SK-N-SH treated with all-trans-retinoic acid at 6 μM for 48 hours (cell line): ENCODE results near the gene NASP.

ENCODE experiments used
- ATAC-seq: fragments of 200-7000 bp; cut with Tn5 transposase; 3 replicates; pipeline ENCODE4 v1.9.1; 2020; ENCODE audit warnings: mild to moderate bottlenecking, moderate library complexity
- ARNTL ChIP-seq: fragments of 450-650 bp; formaldehyde crosslinking; IDR thresholded peaks from 2 replicates; pipeline ENCODE4 v1.5.0; 2020; ENCODE audit warnings: low read depth, mild to moderate bottlenecking, moderate library complexity, borderline replicate concordance
- BACH2 ChIP-seq: fragments of 250-450 bp; sonication (Bioruptor Pico); IDR thresholded peaks from 2 replicates; pipeline ENCODE4 v1.9.0; 2021; ENCODE audit warnings: mild to moderate bottlenecking, borderline replicate concordance
- CREB5 ChIP-seq: fragments of 250-450 bp; sonication (Bioruptor Pico); IDR thresholded peaks from 2 replicates; pipeline ENCODE4 v1.5.1; 2020; ENCODE audit warnings: low read depth, mild to moderate bottlenecking, moderate library complexity
- CSRNP3 ChIP-seq: fragments of 250-450 bp; sonication (Bioruptor Pico); IDR thresholded peaks from 2 replicates; pipeline ENCODE4 v1.5.1; 2021; ENCODE audit warnings: mild to moderate bottlenecking, moderate library complexity
- ESRRG ChIP-seq: fragments of 250-450 bp; sonication (Bioruptor Pico); IDR thresholded peaks from 2 replicates; pipeline ENCODE4 v1.6.1; 2021; ENCODE audit warnings: mild to moderate bottlenecking
- GLIS3 ChIP-seq: fragments of 250-450 bp; sonication (Bioruptor Pico); IDR thresholded peaks from 2 replicates; pipeline ENCODE4 v1.5.0; 2020; ENCODE audit warnings: mild to moderate bottlenecking, moderate library complexity
- OSR1 ChIP-seq: fragments of 250-450 bp; sonication (Bioruptor Pico); IDR thresholded peaks from 2 replicates; pipeline ENCODE4 v1.8.0; 2022; ENCODE audit warnings: moderate library complexity, mild to moderate bottlenecking, inconsistent platforms
- PATZ1 ChIP-seq: fragments of 250-450 bp; sonication (Bioruptor Pico); IDR thresholded peaks from 2 replicates; pipeline ENCODE4 v1.8.0; 2020; ENCODE audit warnings: mild to moderate bottlenecking, moderate library complexity, borderline replicate concordance
- POU6F1 ChIP-seq: fragments of 250-450 bp; sonication (Bioruptor Pico); IDR thresholded peaks from 2 replicates; pipeline ENCODE4 v1.8.0; 2021; ENCODE audit warnings: low read depth, mild to moderate bottlenecking, moderate library complexity, borderline replicate concordance
- PPARA ChIP-seq: fragments of 250-450 bp; sonication (Bioruptor Pico); IDR thresholded peaks from 2 replicates; pipeline ENCODE4 v1.5.0; 2020; ENCODE audit warnings: mild to moderate bottlenecking, borderline replicate concordance
- SNAI2 ChIP-seq: fragments of 250-450 bp; sonication (Bioruptor Pico); IDR thresholded peaks from 2 replicates; pipeline ENCODE4 v1.5.0; 2020; ENCODE audit warnings: mild to moderate bottlenecking, moderate library complexity
- TCF4 ChIP-seq: fragments of 250-450 bp; sonication (Bioruptor Pico); IDR thresholded peaks from 2 replicates; pipeline ENCODE4 v1.8.0; 2021; ENCODE audit warnings: mild to moderate bottlenecking, moderate library complexity, borderline replicate concordance
- ZC3H10 ChIP-seq: fragments of 250-450 bp; sonication (Bioruptor Pico); IDR thresholded peaks from 2 replicates; pipeline ENCODE4 v1.5.1; 2021; ENCODE audit warnings: mild to moderate bottlenecking, moderate library complexity
- ZFP30 ChIP-seq: fragments of 450-650 bp; formaldehyde crosslinking; IDR thresholded peaks from 2 replicates; pipeline ENCODE4 v1.5.0; 2022; ENCODE audit warnings: mild to moderate bottlenecking, moderate library complexity
- ZNF565 ChIP-seq: fragments of 450-650 bp; formaldehyde crosslinking; conservative IDR thresholded peaks from 2 replicates; pipeline ENCODE4 v1.5.0; 2020; ENCODE audit warnings: low read depth, mild to moderate bottlenecking, moderate library complexity
- ZNF70 ChIP-seq: fragments of 450-650 bp; formaldehyde crosslinking; IDR thresholded peaks from 2 replicates; pipeline ENCODE4 v1.5.0; 2020; ENCODE audit warnings: mild to moderate bottlenecking, moderate library complexity
- ZNF8 ChIP-seq: fragments of 450-650 bp; formaldehyde crosslinking; IDR thresholded peaks from 2 replicates; pipeline ENCODE4 v1.5.0; 2020; ENCODE audit warnings: mild to moderate bottlenecking, moderate library complexity

The NASP gene

GRCh38 chr1:45647248-45648021, 63.6 kb downstream of the NASP start:
- TF ChIP-seq OSR1 (CRISPR knock-in tag) (no peak), ESRRG (no peak), TCF4 (no peak), CREB5 (no peak), ARNTL (CRISPR knock-in tag) (no peak), PPARA (CRISPR knock-in tag) (no peak), POU6F1 (no peak), GLIS3 (CRISPR knock-in tag) (no peak), CSRNP3 (no peak)
- no peak for ATAC-seq

GRCh38 chr1:45654540-45655280, 70.9 kb downstream of the NASP start:
- ATAC-seq, result no peak
- TF ChIP-seq TCF4 (no peak), BACH2 (CRISPR knock-in tag) (no peak), ZNF8 (CRISPR knock-in tag) (no peak), ESRRG (no peak), PATZ1 (CRISPR knock-in tag) (no peak), OSR1 (CRISPR knock-in tag) (no peak), ZNF565 (CRISPR knock-in tag) (no peak)
- TF ChIP-seq, all 23 proteins: peak for 0

- ATAC-seq, result no peak
- TF ChIP-seq CREB5 (no peak), ZC3H10 (CRISPR knock-in tag) (no peak), OSR1 (CRISPR knock-in tag) (no peak)
These were observed 72.9 kb downstream of the NASP start for GRCh38 chr1:45656573-45657226.

- no peak for ATAC-seq
- TF ChIP-seq ARNTL (CRISPR knock-in tag) (no peak), GLIS3 (CRISPR knock-in tag) (no peak), POU6F1 (no peak), ZFP30 (no peak), SNAI2 (CRISPR knock-in tag) (no peak), CREB5 (no peak), ZNF70 (CRISPR knock-in tag) (no peak), TCF4 (no peak), ZC3H10 (CRISPR knock-in tag) (no peak), ZNF8 (CRISPR knock-in tag) (no peak), ZNF565 (CRISPR knock-in tag) (no peak)
These were observed 74.3 kb downstream of the NASP start for GRCh38 chr1:45658171-45658570.
